ENCODE results near the gene BICD2. TPM values are rescaled to one million over a fixed set of nuclear protein-coding genes. Genes with fewer than 3 reads are reported as not detected.

Gene BICD2
- total RNA-seq, 2 donors from 2014 or later: 32.2 to 40.4 TPM

GRCh38 chr9:92762196-92762595, 2.4 kb downstream of the BICD2 start:
- H3K4me1 ChIP-seq: peaks cover 0 to 60% of the 10 kb centered on the region in 2 donors
- peak overlapping the region in 1 of 2 donors; percentile 99 for H3K4me3 ChIP-seq
- H3K9me3 ChIP-seq: no peaks in the 10 kb centered on the region
- DNase-seq (ENCODE audit: low spot score): no peak
- no peaks in the 10 kb centered on the region for H3K27me3 ChIP-seq
- H3K36me3 ChIP-seq: no peaks in the 10 kb centered on the region
- H3K27ac ChIP-seq: peak overlapping the region; percentile 10 to 50
- TF ChIP-seq CTCF (IDR thresholded peaks at IDR 0.05): no peak

DNA sequence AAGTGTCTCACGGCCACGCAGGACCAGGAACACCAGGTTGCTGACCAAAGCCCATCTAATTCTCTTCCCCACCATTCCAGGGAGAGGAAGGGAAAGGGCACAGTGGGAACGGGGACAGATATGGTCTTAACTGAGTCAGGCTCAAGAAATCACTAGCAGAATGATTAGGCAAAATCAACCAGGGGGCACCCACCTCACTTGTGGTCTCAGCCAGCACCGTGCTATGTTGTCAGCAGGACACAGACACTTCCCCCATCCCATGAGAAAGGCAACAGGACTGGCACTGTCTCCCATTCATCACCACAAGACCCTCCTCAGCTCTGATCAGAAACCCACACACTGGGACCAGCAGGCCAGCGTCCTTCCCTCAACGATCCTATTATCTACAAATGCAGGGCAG, 2.9 kb downstream of the BICD2 start:
- no peaks in the 10 kb centered on the region for H3K9me3 ChIP-seq
- no peak for DNase-seq (ENCODE audit: low spot score)
- peak overlapping the region; percentile 50 to 60 for H3K27ac ChIP-seq
- TF ChIP-seq CTCF (IDR thresholded peaks at IDR 0.05): no peak
- no peaks in the 10 kb centered on the region for H3K36me3 ChIP-seq
- H3K4me3 ChIP-seq: no peak overlapping the region
- no peaks in the 10 kb centered on the region for H3K27me3 ChIP-seq
- peaks cover 0 to 62% of the 10 kb centered on the region in 2 donors for H3K4me1 ChIP-seq

DNA sequence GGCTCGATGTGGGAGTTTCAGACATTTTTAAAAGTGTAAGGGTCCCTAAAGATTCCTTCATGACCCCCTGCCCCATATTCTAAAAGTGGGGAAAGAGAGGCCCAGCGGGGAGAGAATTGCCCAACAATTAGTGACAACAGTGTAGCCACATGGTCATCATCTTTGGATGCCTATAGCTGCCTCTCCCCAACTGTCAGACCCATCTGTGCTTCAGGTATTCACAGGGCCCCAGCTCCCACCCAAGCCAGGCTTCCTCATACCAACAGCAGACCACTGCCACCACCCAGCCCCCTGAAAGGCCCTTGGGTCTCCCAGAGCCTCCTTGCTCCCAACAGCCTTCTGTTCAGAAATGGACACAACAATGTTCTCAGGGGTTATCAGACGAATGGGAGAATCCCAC, 4.1 kb downstream of the BICD2 start:
- no peaks in the 10 kb centered on the region for H3K27me3 ChIP-seq
- H3K36me3 ChIP-seq: no peaks in the 10 kb centered on the region
- peaks cover 0 to 57% of the 10 kb centered on the region in 2 donors for H3K4me1 ChIP-seq
- TF ChIP-seq CTCF (IDR thresholded peaks at IDR 0.05): no peak
- H3K9me3 ChIP-seq: no peaks in the 10 kb centered on the region
- H3K27ac ChIP-seq: peak overlapping the region; percentile 50 to 60
- no peak for DNase-seq (ENCODE audit: low spot score)
- H3K4me3 ChIP-seq: no peak overlapping the region

- TF ChIP-seq CTCF (IDR thresholded peaks at IDR 0.05): no peak
- Histone ChIP-seq H3K27me3 (no peaks in the 10 kb centered on the region), H3K4me1 (peaks cover 0 to 56% of the 10 kb centered on the region in 2 donors), H3K27ac (peak overlapping the region; percentile 50 to 60), H3K4me3 (no peak overlapping the region), H3K9me3 (no peaks in the 10 kb centered on the region), H3K36me3 (no peaks in the 10 kb centered on the region)
- no peak for DNase-seq (ENCODE audit: low spot score)
Measured at GRCh38 chr9:92760070-92760469, 4.6 kb downstream of the BICD2 start.

GRCh38 chr9:92759446-92759845, 5.2 kb downstream of the BICD2 start:
- DNase-seq (ENCODE audit: low spot score): no peak
- H3K27ac ChIP-seq: peak overlapping the region in 1 of 2 donors; percentile 50
- no peak overlapping the region for H3K4me3 ChIP-seq
- no peaks in the 10 kb centered on the region for H3K36me3 ChIP-seq
- H3K27me3 ChIP-seq: no peaks in the 10 kb centered on the region
- no peaks in the 10 kb centered on the region for H3K9me3 ChIP-seq
- H3K4me1 ChIP-seq: peaks cover 0 to 56% of the 10 kb centered on the region in 2 donors
- no peak for TF ChIP-seq CTCF (IDR thresholded peaks at IDR 0.05)

- H3K36me3 ChIP-seq: no peaks in the 10 kb centered on the region
- no peak for DNase-seq (ENCODE audit: low spot score)
- H3K9me3 ChIP-seq: no peaks in the 10 kb centered on the region
- no peak for TF ChIP-seq CTCF (IDR thresholded peaks at IDR 0.05)
- H3K27ac ChIP-seq: peak overlapping the region in 1 of 2 donors; percentile 43
- H3K4me1 ChIP-seq: peaks cover 0 to 51% of the 10 kb centered on the region in 2 donors
- no peak overlapping the region for H3K4me3 ChIP-seq
- no peaks in the 10 kb centered on the region for H3K27me3 ChIP-seq
Measured at GRCh38 chr9:92756792-92757191, 7.8 kb downstream of the BICD2 start.

All from right atrium auricular region (tissue), 2 donors.